Prostate gland (tissue), 2 donors: Measurements from ENCODE around the gene MAB21L2.

Source experiments
- POLR2A ChIP-seq: fragments of 450-650 bp; IDR thresholded peaks from one replicate; pipeline ENCODE4 v1.6.1; 2016; ENCODE audit warnings: antibody characterized with exemption, mild to moderate bottlenecking
- TF ChIP-seq, protein P1 (sequence below), 4 experiments: fragments of 200-600 bp in 2 of 4; fragments of 450-650 bp in 2 of 4; sonication (generic) in 2 of 4; IDR thresholded peaks; 1 replicate in 3 of 4; 2 replicates in 1 of 4; pipeline ENCODE4 v1.5.1; 2016 to 2019; ENCODE audit warnings: antibody characterized with exemption in 4 of 4, mild to moderate bottlenecking in 2 of 4, moderate library complexity in 2 of 4

DNA sequence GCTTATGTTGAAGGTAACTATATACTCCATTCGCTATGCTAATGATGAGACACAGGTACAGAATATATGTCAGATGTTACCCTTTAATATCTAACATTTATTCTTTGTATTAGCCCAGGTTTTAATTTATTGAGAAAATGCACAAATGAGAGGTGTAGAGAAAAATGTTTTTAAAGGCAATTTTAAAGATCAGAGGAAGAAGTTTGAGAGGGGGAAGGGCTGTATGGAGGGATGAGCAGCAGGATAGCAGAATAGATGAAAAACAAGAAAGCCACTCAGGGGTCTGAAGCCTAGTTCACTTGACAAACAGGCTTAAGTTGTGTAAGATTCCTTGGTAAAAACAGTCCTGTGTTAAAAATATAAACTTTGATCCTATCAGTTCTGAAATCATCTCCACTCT lies 3.7 kb downstream of the MAB21L2 start:
- TF ChIP-seq, protein P1, sequence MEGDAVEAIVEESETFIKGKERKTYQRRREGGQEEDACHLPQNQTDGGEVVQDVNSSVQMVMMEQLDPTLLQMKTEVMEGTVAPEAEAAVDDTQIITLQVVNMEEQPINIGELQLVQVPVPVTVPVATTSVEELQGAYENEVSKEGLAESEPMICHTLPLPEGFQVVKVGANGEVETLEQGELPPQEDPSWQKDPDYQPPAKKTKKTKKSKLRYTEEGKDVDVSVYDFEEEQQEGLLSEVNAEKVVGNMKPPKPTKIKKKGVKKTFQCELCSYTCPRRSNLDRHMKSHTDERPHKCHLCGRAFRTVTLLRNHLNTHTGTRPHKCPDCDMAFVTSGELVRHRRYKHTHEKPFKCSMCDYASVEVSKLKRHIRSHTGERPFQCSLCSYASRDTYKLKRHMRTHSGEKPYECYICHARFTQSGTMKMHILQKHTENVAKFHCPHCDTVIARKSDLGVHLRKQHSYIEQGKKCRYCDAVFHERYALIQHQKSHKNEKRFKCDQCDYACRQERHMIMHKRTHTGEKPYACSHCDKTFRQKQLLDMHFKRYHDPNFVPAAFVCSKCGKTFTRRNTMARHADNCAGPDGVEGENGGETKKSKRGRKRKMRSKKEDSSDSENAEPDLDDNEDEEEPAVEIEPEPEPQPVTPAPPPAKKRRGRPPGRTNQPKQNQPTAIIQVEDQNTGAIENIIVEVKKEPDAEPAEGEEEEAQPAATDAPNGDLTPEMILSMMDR (IDR thresholded peaks at IDR 0.05), result no peak
- no peak for TF ChIP-seq POLR2A
